Prostate gland (tissue), 2 donors: ENCODE measurements around the gene ANKIB1.

Experiments
- CTCF ChIP-seq, 4 experiments: fragments of 200-600 bp in 2 of 4; fragments of 450-650 bp in 2 of 4; sonication (generic) in 2 of 4; IDR thresholded peaks; 1 replicate in 3 of 4; 2 replicates in 1 of 4; pipeline ENCODE4 v1.5.1; 2016 to 2019; ENCODE audit warnings: antibody characterized with exemption in 4 of 4, mild to moderate bottlenecking in 2 of 4, moderate library complexity in 2 of 4
- POLR2A ChIP-seq: fragments of 450-650 bp; IDR thresholded peaks from one replicate; pipeline ENCODE4 v1.6.1; 2016; ENCODE audit warnings: antibody characterized with exemption, mild to moderate bottlenecking
- POLR2AphosphoS5 ChIP-seq: sonication (generic); formaldehyde crosslinking; IDR thresholded peaks from one replicate; pipeline ENCODE4 v1.6.1; 2017; ENCODE audit warnings: antibody characterized with exemption

GRCh38 chr7:92362131-92362530 is 116.4 kb downstream of the ANKIB1 start:
- TF ChIP-seq CTCF (IDR thresholded peaks at IDR 0.05) (no peak), POLR2A (no peak), POLR2AphosphoS5 (no peak)
